AG10803 (cell line): ENCODE data around the gene CCHCR1.
A peak's percentile ranks its signal among the peaks of the same experiment; 100 is the strongest.

Experiments used
- DNase-seq: peaks from one replicate; pipeline ENCODE4 v3.0.0; 2010; ENCODE audit warnings: low read depth
- H3K4me3 ChIP-seq: 2 replicates; pipeline ENCODE4 v1.5.1; 2011; ENCODE audit warnings: mild to moderate bottlenecking, low read length, control low read depth
- TF ChIP-seq, protein P1 (sequence below): conservative IDR thresholded peaks from 2 replicates; pipeline ENCODE4 v1.5.1; 2011; ENCODE audit warnings: mild to moderate bottlenecking, low read length, control low read depth, inconsistent platforms

CCHCR1 gene

DNA sequence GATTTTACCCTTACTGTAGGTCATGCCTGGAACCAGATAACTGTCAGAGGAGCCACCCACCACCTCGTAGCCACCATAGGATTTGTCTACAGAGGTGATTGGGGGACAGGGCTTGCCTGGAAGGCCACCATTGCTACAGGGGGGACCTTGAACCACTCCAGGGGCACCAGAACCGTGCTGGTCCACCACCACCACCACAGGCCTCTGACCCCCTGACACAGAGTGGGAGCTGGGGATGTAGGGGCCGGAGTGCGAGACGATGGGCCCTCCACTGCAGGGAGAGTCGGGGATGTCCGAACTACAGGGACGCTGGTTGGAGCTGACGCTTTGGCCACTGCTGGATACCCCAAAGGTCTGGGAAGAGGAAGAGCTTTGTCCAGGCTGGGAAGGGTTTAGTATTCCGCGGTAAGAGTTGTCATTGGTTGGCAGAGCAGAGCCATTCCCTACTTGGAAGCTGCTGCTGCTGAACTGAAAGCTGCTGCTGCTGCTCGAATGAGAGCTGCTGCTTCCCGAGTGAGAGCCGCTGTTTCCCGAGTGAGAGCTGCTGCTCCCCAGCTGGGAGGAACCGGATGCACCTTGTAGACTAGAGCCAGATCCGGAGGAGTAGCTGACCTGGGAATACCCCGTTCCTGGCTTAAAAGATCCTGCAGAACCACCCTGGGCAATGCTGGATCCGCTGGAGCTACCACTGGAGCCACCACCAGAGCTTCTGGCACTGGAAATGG is 40.8 kb downstream of the CCHCR1 start:
- peak; percentile 61 for DNase-seq
- TF ChIP-seq, protein P1, sequence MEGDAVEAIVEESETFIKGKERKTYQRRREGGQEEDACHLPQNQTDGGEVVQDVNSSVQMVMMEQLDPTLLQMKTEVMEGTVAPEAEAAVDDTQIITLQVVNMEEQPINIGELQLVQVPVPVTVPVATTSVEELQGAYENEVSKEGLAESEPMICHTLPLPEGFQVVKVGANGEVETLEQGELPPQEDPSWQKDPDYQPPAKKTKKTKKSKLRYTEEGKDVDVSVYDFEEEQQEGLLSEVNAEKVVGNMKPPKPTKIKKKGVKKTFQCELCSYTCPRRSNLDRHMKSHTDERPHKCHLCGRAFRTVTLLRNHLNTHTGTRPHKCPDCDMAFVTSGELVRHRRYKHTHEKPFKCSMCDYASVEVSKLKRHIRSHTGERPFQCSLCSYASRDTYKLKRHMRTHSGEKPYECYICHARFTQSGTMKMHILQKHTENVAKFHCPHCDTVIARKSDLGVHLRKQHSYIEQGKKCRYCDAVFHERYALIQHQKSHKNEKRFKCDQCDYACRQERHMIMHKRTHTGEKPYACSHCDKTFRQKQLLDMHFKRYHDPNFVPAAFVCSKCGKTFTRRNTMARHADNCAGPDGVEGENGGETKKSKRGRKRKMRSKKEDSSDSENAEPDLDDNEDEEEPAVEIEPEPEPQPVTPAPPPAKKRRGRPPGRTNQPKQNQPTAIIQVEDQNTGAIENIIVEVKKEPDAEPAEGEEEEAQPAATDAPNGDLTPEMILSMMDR, result no peak
- H3K4me3 ChIP-seq, result peak overlapping the region; percentile 35

DNA sequence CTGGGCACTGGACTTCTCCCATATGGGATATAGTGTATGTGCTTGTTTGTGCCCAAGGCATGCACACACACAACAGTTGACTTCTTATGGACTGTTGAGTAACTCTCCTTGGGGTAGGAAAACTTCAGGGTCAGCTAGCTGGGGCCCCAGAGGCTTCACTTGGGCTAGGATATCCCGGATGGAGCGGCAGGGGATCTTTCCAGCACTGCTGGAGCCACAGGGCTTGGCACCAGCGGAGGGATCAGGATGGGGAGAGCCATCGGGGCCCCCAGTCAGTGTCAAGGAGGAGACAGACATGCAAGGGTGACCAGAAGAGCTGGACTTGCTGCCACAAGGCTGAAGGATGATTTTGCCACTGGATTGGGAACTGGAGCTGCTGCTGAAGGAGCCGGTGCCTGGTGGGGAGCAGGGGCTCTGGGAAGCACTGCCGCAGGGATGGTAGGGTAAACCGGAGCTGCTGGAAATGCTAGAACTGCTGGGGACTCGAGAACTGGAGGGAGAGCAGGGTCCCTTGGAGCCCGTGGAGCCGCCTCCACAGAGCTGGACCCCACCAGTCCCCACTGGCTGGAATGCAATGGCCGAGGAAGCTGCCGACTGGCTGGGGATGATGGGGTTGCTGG is 41.6 kb downstream of the CCHCR1 start:
- DNase-seq, result no peak
- TF ChIP-seq, protein P1, result no peak
- no peak overlapping the region for H3K4me3 ChIP-seq

DNA sequence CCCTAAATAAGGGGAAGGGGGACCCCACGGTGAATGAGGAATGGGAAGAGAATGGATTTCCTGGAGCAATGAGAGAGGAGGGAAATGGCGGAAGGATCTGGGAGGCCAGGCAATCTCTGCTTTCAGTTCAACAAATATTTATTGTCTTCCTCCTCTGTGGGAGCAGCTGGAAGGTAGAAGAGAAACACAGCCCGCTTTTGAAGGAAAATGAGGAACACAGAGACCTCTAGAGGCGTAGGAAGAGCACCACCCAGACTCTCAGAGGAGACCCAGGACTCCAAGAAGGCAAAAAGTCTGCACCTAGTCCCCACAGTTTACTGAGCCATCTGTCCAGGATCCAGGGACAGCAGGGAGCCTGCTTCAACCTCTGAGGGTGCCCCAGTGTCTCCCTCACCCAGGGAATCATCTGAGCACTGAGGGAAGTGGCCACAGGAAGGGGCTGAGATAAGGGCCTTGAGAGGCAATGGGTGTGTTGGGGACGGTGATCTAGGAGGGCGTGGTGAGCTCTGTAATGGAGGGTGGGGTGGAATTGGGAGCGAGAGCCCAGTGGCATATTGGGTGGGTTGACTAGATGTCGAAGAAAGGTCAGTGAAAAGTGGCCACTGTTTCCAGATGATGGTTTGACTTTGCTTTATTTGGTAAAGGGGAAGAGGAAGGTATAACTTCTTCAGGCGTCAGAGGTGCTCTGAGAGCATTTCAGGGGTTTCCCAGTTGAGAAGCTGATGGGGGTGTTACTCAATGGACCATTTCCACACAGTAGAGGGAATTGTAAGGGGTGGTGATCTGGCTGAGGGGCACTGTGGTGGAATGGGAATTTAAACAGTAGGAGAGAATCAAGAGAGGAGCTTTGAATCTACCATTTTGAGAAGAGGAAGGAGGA is 42.4 kb downstream of the CCHCR1 start:
- TF ChIP-seq, protein P1, result peak; percentile 62
- peak overlapping the region; percentile 61 for H3K4me3 ChIP-seq
- DNase-seq, result peak; percentile 76

DNA sequence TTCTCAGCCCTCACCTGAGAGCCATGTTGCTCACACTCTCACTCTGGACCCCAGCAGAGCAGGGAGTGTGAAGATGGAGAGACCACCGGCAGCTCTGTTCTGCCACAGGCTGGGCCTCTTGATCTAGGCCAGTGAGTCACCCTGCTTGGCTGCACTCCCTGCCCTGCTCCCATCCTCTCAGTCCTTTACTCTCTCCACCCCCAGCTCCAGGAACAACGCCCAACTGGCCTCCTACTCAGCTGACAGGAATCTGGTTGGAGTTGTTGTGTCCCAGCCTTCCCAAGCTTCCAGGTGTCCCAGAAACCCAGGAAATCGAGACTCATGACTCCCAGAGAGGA is 43.1 kb downstream of the CCHCR1 start, which contains the start of gene PSORS1C1:
Gene PSORS1C1, plus strand, starts transcription at position 260 of the 338 bp plus-strand sequence. CDS start 14,833 bp downstream, outside the sequence.
- peak; percentile 97 for DNase-seq
- TF ChIP-seq, protein P1, result no peak
- H3K4me3 ChIP-seq, result peak within 1 kb of the TSS; percentile 61

DNA sequence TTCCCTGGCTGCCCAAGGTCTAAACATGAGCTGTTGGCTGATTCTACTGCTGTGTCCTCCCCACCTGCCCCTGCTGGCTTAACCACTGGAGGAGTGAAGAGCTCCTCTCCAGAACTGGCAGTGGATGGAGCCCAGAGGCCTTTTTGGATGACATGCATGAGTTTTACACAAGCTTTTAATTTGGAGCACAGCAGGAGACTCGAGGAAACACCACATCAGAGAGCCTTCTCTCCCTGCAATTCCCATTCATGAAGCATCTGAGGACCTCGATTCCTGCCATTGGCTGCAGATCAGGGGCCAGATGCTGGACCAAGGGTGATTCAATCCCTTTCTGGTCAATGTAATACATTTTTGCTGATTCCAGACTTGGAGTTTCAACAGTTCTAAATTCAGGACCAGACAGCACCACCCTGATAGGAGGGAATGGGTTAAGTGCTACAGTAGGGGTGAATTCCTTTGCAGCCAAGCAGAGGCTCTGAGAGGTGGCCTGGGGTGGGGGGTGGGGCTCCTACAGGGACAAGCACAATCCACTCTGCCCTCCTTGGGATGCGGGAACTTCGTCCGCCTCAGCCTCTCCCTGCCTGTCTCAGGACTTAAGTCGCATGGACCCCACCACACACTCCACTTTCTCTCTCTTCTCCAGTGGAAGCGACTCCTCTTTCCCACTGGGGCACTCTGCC is 43.6 kb downstream of the CCHCR1 start:
- H3K4me3 ChIP-seq, result peak overlapping the region; percentile 61
- TF ChIP-seq, protein P1, result peak; percentile 31
- DNase-seq, result peak; percentile 98

DNA sequence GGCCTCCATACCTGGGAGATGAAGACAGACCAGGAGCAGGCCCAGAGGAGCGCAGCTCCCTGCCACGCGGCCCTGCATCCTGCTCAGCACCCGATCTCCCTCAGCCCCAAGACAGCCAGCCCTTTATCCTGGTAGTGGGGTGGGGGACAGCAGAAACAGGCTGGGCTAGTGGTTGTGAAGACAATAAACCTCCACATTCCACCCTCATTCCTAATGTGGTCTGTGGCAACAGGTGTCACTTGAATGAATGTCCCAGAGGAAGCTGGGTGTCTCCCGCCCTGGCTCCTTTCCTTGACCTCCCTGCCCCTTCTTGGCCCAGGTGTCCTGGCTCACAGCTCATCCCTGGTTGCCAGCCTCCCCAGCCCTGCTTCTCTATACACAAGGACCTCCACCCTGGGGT is 45.1 kb downstream of the CCHCR1 start, which contains the start of gene C6orf15:
Gene C6orf15, minus strand, starts transcription at position 98 of the 400 bp plus-strand sequence. Its CDS starts 20 bp downstream, at position 78.
- no peak within 1 kb of the TSS for H3K4me3 ChIP-seq
- TF ChIP-seq, protein P1, result no peak
- no peak for DNase-seq
